Glomerular visceral epithelial cell (primary cell): ENCODE data around the gene ILRUN.
"Not testable (repeated sequence)": the region's sequence is repeated elsewhere in the genome, so short reads cannot be mapped to it uniquely, and the experiment has no call there.

Source experiments
- DNase-seq: peaks from one replicate; pipeline ENCODE4 v3.0.0-alpha.2; 2016; ENCODE audit errors: extremely low spot score

Gene ILRUN

DNA sequence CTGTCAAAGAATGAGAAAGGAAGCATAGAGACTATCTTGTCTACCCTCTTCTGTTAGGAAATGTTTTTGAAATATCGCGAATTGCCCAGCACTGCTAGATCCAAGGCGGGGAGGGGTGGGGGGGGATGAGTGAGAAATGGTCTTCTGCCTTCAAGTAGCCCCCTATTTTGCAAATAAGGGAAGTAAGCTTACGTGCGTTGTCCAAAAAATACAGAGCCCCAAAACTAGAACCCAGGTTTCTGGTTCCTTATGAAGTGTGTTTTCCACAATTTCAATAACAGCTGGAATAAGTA, 923 bp upstream of the ILRUN start:
- DNase-seq: no peak

GRCh38 chr6:34696189-34696738, 303 bp downstream of the ILRUN start:
- no peak for DNase-seq

- no peak for DNase-seq
Measured at GRCh38 chr6:34695729-34696188, 808 bp downstream of the ILRUN start.

DNA sequence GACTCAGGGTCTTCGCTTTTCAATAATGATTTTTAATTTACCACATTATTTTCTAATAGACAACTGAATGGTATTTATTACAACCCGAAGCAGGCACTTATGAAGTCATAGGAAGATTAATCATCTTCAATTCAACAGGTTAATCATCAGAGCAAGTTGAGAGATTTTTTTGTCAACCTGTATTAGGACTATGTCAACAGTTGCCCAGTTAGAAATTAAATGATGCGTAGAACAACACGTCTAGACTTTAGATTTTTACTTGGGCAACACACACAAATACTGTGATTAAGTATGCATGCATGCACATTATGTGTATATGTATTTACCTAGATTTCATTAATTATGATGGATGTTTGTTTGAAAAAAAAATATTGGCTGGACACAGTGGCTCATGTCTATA, 4.3 kb downstream of the ILRUN start:
- DNase-seq: no peak

DNA sequence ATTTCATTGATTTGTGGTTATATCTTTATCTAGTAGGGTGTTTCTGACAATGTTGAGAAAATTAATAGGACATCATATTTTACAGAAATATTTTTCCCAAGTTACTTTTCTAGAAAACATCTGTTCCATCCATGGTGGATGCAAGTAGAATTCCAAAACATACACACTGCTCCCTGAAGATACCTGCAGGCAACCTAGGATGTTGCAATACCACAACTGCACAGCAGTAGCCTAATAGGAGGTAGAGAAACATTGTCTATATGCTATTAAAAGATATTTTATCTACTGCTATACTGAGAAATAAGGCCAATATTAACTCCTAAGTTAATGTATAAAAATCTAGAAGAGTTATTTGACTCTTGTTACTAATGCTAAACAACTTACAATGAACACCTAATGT, 6.8 kb downstream of the ILRUN start:
- DNase-seq: no peak

- DNase-seq: no peak
Measured at GRCh38 chr6:34688956-34689355, 7.6 kb downstream of the ILRUN start.

DNA sequence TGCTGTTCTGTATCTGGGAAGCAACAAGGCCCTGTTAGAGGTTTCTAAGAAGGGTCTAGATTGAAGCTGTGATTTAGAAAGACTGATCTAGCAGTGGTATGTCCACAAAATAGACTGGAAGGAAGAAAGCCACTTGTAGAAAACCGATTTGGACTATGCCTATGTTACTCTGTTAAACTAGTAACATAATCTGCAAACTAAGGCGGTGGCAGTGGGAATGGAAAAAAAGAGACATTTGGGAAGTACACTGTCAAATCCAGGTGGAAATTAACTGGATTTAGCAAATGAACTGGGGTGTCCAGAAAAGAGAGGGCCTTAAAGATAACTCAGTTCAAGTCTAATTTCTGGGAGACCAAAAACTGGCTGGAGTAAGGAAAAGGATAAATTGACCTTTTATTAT, 11.6 kb downstream of the ILRUN start:
- no peak for DNase-seq

DNA sequence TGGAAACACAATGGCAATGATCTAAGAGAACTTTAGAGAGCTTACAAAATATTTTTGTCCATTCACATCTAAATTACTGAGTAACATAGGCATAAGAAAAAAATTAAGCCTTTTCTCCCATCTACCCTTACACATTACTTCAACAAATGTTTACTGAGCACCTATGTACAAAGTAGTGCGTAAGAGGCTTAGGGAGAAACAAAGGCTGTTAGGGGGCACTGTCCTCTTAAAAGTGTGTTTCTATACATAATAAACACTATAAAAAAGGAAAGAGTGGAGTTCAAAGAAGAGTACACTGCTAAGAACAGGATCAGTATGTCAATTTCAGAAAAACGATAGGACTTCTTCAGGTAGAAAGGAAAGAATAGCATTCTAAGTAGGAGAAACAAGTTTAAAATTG, 12.2 kb downstream of the ILRUN start:
- no peak for DNase-seq

DNA sequence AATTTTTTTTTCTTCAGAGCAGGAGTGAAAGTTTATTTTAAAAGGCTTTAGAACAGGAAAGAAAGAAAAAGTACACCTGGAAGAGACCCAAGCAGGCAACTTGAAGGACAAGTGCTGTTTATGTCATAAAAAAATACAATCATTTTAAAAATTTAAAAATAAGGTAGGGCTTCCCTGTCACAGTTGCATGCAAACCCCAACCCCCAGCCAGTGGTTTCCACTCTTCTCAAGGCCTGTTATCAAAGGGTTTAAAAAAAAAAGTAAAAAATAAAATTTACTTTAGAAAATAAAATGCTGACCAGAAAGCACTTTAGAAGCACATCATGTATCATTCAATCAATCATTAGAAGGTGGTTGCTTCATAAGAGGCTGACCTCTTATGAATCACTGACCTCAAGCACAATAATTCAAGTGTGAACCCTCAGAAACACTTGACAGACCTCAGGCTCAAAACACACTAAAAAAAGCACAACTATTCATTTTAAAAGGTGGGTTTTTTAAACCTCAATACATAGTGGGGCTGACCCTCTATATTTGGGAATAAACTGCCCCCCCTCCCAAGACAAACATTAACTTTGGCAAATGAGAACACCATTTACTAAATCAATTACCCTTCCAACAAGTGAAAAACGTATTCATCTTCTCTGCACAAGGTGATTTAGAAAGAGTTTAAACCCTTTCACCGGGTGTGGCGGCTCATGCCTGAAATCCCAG, 15.6 kb downstream of the ILRUN start:
- peak; percentile 73 for DNase-seq

DNA sequence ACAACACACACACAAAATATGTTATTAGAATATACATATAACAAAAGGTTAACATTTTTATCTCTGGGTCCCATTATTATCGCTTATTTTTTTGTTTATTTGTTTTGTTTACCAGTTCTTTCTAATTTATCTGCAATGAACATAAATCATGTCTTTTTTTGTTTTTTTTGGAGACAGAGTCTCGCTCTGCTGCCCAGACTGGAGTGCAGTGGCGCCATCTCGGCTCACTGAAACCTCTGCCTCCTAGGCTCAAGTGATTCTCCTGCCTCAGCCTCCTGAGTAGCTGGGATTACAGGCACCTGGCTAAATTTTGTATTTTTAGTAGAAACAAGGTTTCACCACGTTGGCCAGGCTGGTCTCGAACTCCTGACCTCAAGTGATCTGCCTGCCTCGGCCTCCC, 16.3 kb downstream of the ILRUN start:
- not testable (repeated sequence) for DNase-seq

GRCh38 chr6:34679552-34680253, 16.9 kb downstream of the ILRUN start:
- no peak for DNase-seq

DNA sequence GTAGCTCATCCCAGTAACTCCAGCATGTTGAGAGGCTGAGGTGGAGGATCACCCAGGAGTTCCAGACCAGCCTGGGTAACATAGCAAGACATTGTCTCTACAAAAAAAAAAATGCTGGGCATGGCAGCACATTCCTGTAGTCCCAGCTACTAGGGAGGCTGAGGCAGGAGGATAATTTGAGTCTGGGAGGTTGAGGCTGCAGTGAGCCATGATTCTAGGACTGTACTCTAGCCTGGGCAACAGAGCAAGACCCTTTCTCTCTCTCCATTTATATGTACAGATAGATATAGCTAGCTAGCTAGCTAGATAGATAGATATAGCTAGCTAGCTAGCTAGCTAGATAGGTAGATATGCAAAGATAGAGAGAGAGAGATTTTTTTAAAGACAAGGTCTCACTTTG, 20.4 kb downstream of the ILRUN start:
- no peak for DNase-seq

DNA sequence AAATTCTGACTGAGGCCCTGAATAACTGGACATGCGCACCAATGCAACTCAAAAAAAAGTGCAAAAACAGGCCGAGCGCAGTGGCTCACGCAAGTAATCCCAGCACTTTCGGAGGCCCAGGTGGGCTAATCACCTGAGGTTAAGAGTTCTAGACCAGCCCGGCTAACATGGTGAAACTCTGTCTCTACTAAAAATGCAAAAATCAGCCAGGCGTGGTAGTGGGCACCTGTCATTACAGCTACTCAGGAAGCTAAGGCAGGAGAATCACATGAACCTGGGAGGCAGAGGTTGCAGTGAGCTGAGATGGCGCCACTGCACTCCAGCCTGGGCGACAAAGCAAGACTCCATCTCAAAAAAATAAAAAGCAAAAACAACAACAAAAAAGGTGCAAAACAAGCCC, 21.6 kb downstream of the ILRUN start:
- not testable (repeated sequence) for DNase-seq

DNA sequence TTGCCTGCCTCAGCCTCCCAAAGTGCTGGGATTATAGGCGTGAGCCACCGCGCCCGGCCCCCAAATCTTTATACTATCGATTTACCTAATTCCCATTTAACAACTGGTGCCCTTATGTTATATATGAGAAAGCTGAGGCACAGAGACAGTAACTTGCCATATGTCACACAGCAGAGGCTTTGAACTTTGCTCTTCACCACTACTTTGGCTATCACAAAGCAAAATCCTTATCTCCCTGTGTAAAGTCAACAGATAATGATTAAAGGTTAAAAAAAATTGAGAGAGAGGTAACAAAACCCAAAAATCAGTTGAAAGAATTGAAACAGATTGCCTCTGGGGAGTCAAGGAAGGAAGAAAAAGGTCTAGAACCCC, 22.3 kb downstream of the ILRUN start:
- DNase-seq: no peak

- DNase-seq: no peak
Measured at GRCh38 chr6:34673064-34673463, 23.5 kb downstream of the ILRUN start.

- no peak for DNase-seq
Measured at GRCh38 chr6:34672657-34673043, 23.9 kb downstream of the ILRUN start.

DNA sequence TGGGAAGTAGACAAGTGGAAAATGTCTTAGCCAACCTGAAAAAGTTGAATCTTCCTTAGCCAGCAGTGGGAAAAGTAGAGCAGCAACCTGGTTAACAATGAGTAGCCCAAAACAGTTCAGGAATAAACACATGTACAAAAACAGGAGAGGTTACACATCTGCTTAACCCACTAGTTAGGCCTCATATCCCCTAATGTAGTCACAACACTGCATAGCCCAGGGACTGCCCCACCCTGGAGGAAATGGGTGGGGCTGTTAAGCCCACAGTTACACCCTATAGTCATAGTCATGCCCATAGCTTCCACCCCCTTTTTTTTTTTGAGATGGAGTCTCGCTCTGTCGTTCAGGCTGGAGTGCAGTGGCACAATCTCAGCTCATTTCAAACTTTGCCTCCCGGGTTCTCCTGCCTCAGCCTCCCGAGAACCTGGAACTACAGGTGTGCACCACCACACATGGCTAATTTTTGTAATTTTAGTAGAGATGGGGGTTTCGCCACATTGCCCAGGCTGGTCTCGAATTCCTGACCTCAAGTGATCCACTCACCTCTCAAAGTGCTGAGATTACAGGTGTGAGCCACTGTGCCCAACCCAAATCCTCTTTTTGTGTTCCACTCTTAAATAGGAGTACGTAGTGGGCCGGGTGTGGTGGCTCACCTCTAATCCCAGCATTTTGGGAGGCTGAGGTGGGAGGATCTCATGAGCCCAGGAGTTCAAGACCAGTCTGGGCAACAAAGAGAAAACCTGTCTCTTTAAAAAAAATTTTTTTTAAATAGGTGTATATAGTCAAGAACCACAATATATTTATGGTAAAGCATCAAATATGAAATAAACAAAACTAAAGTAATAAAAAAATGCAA, 24.5 kb downstream of the ILRUN start:
- DNase-seq: peak; percentile 12

DNA sequence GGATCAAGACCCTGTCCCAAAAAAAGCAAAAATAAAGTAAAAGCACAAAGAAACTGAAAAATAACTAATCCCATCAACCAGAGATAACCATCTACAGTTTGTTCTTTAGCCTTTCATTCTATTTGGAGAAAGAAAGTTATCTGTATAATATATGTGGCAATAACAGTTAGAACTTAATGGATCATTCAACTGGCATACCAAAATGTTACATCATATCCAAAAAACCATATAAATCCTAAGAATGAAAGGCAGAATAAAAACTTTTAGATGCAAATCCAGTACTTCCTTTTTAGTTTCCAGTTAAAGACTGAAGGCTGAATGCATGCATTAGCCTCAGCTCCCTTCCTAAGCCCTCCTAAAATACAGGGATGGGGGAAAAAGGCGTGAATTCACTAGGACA, 25.2 kb downstream of the ILRUN start:
- DNase-seq: no peak

- not testable (repeated sequence) for DNase-seq
Measured at GRCh38 chr6:34668799-34669198, 27.8 kb downstream of the ILRUN start.

DNA sequence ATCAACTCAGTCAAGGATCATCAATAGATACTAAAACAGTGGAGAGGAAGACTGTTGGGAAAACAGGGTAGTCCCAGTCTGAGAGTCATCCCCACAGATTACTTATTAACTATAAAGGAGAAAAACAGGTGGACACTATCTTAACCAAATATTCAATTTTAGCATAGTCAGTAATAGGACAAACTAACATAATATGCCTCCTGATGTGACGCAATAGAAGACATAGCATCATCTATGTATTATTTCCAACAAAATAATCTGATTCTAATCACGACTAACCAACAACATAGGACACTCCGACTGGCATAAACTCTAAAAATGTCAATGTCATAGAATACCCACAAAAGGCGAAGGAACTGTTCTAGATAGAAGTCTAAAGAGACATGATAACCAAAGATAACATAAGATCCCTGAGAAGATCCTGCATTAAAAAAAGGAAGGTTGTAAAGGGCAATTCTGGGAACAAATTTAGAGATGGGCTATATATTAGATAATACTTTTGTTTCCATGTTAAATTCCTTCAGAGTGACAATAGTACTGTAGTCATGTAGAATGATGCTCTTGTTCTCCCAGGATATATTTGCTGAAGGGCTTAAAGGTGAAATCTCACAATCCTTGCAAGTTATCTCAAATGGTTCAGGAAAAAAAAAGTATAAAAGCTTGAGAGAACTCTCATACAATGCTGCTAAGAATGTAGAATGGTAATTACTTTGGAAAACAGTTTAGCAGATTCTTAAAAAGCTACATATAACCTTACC, 28.9 kb downstream of the ILRUN start:
- peak; percentile 24 for DNase-seq

DNA sequence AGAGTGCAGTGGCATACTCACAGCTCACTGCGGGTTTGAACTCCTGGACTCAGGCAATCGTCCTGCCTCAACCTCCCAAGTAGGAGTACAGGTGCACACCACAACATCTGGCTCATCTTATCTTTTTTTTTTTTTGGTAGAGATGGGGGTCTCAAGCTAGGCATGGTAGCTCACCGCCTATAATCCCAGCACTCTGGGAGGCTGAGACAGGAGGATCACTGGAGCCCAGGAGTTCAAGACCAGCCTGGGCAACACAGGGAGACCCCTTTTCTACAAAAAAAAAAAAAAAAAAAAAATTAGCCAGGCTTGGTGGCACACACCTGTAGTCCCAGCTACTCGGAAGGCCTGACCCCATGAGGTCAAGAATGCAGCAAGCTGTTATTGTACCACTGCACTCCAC, 31.5 kb downstream of the ILRUN start:
- DNase-seq: no peak
